GM18498 (cell line): ENCODE data around the gene TAS2R40.

Source experiments
- ATAC-seq: cut with Tn5 transposase; IDR thresholded peaks from one replicate; pipeline ENCODE4 v1.9.1; 2021; ENCODE audit warnings: mild to moderate bottlenecking, moderate library complexity; ENCODE audit not compliant: unreplicated experiment

The TAS2R40 gene

GRCh38 chr7:143222782-143223181 is 945 bp downstream of the TAS2R40 start:
- ATAC-seq: no peak

DNA sequence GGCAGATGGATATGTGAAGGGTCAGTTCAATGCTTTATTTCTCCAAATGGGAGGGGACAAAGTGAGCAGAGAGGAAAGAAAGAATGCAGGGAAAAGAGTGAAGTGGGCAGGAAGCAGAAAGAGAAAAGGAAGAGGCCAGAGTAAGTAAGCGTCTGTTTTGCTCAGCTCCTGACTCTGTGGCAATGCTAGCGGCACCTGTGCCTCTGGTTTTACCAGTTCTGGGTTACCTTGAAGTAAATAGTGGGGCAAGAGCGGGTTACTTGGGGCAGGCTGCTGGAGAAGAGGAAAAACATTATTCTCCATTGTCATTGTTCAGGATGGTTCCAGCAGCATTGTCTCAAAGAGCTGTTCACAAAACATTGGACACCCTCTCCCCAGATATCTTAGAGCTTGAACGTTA is 1.9 kb downstream of the TAS2R40 start:
- ATAC-seq: no peak

DNA sequence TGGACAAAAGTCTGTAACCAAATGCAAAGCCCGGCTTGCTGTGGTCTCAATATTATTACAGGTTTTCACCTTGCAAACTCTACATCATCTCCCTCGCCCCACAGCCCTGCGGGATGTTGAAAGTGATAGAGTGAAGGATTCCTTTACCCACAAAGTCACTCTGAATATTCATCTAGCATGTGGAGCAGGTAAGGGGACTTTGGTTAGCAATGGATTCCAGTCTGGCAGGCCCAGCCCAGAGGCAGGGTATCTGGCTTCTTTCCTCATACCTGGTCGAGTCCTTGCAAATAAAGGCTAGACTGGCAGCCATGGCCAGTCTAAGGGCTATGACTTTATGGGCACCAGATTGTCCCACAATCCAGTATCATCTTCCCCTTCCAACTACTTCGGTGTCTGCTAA is 3.2 kb downstream of the TAS2R40 start:
- no peak for ATAC-seq

GRCh38 chr7:143227806-143228205 is 6.0 kb downstream of the TAS2R40 start:
- ATAC-seq: no peak

DNA sequence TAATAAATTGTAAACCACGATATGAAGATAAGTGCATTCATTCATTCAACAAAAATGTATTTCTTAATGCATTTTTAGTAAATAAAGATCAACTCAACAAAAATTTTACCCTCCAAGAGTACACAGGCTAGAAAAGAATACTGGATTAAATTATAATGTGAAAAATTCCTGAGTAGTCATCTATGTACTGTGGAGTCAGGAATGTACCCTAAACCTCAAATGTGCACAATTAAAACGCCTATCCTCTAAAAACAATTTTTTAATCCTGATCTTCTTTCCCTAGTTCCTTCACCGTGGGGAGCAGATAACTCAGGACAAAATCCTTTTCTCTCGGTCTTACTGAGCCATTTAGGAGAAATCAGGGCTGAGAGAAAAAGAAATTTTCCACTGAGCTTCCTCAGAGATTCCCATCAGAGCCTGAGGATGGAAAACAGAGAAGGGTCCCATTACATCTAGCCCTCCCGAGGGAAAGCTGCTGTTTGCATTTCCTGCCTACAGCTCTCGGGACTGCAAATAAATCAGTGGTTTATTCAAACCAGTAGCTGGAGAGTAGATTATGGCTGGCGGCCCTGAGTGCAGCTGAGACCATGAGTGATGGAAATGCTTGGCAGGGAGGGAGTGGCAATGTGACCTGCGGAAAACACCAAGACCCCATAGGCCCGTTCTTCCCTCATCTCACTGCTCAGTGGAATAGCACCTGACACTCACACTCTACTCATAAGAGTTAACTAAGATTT is 7.4 kb downstream of the TAS2R40 start:
- no peak for ATAC-seq

DNA sequence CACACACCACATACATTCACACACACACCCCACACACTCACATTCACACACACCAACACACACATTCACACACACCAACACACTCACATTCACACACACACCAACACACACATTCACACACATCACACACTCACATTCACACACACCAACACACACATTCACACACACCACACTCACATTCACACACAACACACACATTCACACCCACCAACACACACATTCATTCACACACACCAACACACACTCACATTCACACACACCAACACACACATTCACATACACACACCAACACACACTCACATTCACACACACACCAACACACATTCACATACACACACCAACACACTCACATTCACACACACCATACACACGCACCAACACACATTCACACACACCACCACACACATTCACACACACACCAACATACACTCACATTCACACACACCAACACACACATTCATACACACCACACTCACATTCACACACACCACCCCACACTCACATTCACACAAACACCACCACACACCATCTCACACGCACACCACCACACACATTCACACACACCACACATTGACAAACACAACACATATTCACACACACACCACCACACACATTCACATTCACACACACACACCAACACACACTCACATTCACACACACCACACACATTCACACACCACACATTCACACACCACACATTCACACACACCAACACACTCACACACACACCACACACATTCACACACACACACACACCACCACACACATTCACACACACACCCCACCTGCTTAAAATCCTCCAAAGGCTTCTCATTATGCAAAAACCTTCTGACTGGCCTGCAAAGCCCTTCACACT is 9.0 kb downstream of the TAS2R40 start:
- ATAC-seq: no peak

GRCh38 chr7:143233816-143234532 is 12.1 kb downstream of the TAS2R40 start:
- ATAC-seq: no peak

DNA sequence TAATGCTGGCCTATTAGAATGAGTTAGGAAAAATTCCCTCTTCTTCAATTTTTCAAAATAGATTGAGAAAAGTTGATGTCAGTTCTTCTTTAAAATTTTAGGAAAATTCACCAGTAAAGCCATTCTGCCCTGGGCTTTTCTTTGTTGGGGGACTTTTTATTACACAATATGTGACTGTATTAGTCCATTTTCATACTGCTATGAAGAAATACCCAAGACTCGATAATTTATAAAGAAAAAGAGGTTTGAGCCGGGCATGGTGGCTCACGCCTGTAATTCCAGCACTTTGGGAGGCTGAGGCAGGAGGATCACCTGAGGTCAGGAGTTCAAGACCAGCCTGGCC is 12.7 kb downstream of the TAS2R40 start:
- ATAC-seq: no peak

DNA sequence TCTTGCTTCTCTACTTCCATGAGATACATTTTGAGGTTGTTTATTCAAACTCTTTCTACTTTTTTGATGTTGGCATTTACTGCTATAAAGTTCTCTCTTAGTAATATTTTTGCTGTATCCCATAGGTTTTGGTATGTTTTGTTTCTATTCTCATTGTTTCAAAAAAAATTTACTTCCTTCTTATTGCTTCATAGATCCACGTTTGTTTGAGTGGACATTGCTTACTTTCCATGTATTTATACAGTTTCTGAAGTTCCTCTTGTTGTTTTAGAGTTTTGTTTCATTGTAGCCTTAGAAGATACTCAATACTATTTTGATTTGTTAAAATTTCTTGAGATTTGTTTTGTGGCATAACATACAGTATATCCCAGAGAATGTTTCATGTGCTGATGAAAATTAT is 13.7 kb downstream of the TAS2R40 start:
- ATAC-seq: no peak

GRCh38 chr7:143236408-143236990 is 14.7 kb downstream of the TAS2R40 start:
- ATAC-seq: no peak

GRCh38 chr7:143237366-143237765 is 15.5 kb downstream of the TAS2R40 start:
- no peak for ATAC-seq

DNA sequence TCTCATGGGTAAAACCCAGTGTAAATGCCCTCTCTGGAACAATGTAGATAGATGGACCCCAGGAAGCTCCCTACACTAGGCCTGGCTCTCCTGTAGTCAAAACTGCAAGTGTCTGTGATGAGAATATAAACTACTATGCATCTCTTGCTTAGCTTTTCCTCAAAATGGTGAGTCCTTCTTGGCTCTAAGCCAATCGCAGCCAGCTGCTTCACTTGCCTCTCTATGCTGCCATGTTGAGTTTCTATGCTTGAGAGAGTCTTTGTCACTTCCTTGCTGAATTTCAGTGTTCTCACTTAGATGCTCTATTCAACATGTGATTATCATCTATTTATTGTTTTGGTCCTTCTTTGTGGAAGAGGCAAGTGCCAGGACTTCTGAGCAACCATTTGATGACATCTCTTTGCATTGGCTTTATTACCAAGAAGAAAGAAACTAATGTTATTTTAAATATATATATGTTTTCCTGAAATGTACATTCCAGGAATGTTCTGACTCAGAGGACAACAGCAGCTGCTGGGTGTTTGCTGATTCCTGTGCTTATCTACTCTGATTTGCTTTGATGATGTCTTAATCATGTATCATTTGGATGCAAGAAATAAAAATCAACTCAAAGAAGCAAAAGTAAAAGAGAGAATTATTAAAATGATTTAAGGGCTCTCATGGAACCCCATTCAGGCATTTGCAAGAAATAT is 16.6 kb downstream of the TAS2R40 start:
- no peak for ATAC-seq

GRCh38 chr7:143239813-143240212 is 18.0 kb downstream of the TAS2R40 start:
- no peak for ATAC-seq

GRCh38 chr7:143240291-143241168 is 18.7 kb downstream of the TAS2R40 start:
- peak; percentile 94 for ATAC-seq

GRCh38 chr7:143242306-143242705 is 20.5 kb downstream of the TAS2R40 start:
- no peak for ATAC-seq

DNA sequence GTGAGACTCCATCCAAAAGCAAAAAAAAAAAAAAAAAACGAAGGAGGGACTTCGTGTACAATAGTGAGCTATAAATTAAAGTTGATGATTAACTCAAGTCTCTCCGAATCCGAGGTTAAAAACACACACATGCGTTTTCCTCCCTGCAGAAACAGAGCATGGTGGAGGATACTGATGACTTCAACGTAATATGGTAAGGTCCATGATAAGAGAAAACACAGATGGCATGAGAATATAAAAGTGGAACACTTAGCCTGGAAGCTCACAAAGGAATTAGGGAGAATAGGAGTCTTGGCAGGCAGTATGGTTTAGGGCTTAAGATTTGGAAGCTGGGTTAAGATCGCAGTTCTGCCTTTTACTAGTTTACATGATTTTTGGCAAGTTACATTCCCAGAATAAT is 21.3 kb downstream of the TAS2R40 start:
- no peak for ATAC-seq

DNA sequence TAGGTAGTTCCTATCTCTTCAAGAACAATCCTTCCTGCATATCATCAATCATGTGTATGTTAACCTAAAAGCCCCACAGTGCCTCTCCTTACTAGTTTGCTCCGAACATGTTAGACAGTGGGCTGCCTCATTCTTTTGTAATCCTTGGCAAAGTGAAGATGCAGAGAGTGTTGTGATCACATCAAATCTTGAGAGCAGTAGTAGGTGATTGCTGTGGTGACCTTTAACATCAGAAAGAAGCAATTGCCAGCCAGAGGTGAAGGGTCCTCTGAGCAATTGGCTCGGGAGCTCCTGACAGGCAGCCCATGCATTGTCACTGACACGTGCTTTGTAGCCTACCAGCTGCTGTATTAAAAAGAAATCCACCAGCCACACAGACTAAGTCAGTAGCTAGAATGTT is 21.8 kb downstream of the TAS2R40 start:
- no peak for ATAC-seq

- ATAC-seq: no peak
Measured at GRCh38 chr7:143244321-143244720, 22.5 kb downstream of the TAS2R40 start.

DNA sequence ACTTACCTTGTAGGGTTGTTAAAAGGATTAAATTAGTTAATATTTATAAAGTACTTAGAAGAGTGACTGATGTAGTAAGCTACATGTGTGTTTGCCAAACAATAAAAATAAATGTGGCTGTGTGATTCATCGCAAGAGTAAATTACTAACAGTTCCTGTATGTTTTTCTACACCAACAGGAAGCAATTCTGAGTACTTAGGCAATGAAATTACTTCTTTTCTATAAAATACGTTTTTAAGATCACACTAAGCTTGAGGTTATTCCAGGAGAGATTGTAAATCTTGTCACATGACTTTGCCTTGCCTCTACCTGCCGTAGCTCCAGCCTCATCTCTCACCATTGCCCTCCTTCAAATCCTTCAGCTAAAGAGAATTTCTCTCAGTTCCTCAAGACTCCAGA is 23.3 kb downstream of the TAS2R40 start:
- no peak for ATAC-seq

DNA sequence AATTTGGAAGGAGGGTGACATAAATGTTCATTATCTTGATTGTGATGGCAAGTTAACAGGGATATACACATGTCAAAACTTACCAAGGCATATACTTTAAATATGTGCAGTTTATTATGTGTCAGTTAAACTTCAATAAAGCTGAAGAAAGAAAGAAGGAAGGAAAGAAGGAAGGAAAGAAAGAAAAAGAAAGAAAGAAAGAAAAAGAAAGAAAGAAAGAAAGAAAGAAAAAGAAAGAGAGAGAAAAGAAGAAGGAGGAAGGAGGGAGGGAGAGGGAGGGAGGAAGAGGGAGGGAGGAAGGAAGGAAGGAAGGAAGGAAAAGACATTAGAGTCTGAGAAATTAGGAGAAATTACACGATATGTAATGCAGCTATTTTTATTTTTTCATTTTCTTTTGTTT is 25.5 kb downstream of the TAS2R40 start:
- ATAC-seq: no peak
